Parathyroid adenoma (tissue), 2 donors: ENCODE data around the gene FAM186B.

ENCODE experiments used
- H2AFZ ChIP-seq: fragments of 300-600 bp; sonication (generic); one replicate; pipeline ENCODE4 v1.7.0; 2017; ENCODE audit warnings: antibody characterized with exemption, mild to moderate bottlenecking
- H3K27ac ChIP-seq: fragments of 300-600 bp; sonication (generic); one replicate; pipeline ENCODE4 v1.7.0; 2017
- H3K27me3 ChIP-seq: fragments of 300-600 bp; sonication (generic); one replicate; pipeline ENCODE4 v1.7.0; 2017; ENCODE audit warnings: low read length; ENCODE audit not compliant: control insufficient read depth, insufficient read depth
- H3K36me3 ChIP-seq: fragments of 300-600 bp; sonication (generic); one replicate; pipeline ENCODE4 v1.7.0; 2017; ENCODE audit warnings: low read length; ENCODE audit not compliant: control insufficient read depth, insufficient read depth
- H3K4me1 ChIP-seq: fragments of 300-600 bp; sonication (generic); one replicate; pipeline ENCODE4 v1.7.0; 2017; ENCODE audit warnings: control low read depth
- H3K4me2 ChIP-seq: fragments of 300-600 bp; sonication (generic); one replicate; pipeline ENCODE4 v1.7.0; 2017; ENCODE audit warnings: low read length
- H3K4me3 ChIP-seq: fragments of 300-600 bp; sonication (generic); one replicate; pipeline ENCODE4 v1.7.0; 2017; ENCODE audit warnings: low read depth, low read length
- H3K79me2 ChIP-seq: fragments of 300-600 bp; sonication (generic); one replicate; pipeline ENCODE4 v1.7.0; 2017; ENCODE audit warnings: control low read depth
- H3K9ac ChIP-seq: fragments of 300-600 bp; sonication (generic); one replicate; pipeline ENCODE4 v1.7.0; 2017; ENCODE audit warnings: mild to moderate bottlenecking
- H3K9me3 ChIP-seq: fragments of 300-600 bp; sonication (generic); one replicate; pipeline ENCODE4 v1.7.0; 2017; ENCODE audit warnings: low read length; ENCODE audit not compliant: control insufficient read depth
- TF ChIP-seq, protein P1 (sequence below): fragments of 300-600 bp; sonication (generic); IDR thresholded peaks from one replicate; pipeline ENCODE4 v1.7.0; 2017; ENCODE audit warnings: antibody characterized with exemption, mild to moderate bottlenecking
- donor health status: primary hyperparathyroidism.

The FAM186B gene

DNA sequence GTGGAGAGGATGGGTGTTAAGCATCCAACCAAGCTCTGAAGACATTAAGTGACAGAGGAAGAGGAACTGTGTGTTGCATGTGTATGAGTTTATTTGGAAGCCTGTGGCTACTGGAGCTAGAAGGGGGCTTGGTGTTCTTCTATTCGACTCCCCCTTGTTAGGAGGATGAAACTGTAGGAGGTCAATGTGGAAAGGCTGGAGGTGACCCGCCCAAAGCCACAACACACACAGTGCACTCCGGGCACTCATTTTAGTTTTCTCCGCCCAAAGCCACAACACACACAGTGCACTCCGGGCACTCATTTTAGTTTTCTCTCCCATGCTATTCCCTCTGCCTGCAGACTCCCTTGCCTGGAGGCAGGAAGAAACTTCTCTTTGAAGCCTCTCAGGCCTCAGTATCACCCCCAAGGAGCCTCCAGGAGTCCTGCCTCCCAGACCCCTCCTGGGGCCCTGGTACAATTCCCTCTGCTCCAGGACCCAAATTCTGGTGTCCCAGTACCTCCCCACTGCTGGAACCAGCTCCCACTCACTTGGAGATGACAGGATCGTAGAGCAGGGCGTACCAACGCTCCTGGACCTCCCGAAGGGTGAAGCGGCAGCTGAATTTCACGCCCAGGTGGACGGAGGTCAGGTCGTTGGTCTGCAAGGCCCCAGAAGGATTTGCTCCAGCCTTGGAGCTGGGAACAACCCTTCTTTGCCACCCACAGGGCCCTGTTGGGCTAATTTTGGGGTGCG lies 41.3 kb downstream of the FAM186B start:
- Histone ChIP-seq H3K9me3 (no peaks in the 10 kb centered on the region), H3K4me3 (no peak overlapping the region), H3K27ac (no peak overlapping the region), H3K36me3 (no peaks in the 10 kb centered on the region), H3K4me1 (peaks cover 12% of the 10 kb centered on the region), H3K79me2 (peaks cover 3% of the 10 kb centered on the region), H3K9ac (no peak overlapping the region), H2AFZ (no peak overlapping the region), H3K27me3 (no peaks in the 10 kb centered on the region), H3K4me2 (no peak overlapping the region)
- TF ChIP-seq, protein P1, sequence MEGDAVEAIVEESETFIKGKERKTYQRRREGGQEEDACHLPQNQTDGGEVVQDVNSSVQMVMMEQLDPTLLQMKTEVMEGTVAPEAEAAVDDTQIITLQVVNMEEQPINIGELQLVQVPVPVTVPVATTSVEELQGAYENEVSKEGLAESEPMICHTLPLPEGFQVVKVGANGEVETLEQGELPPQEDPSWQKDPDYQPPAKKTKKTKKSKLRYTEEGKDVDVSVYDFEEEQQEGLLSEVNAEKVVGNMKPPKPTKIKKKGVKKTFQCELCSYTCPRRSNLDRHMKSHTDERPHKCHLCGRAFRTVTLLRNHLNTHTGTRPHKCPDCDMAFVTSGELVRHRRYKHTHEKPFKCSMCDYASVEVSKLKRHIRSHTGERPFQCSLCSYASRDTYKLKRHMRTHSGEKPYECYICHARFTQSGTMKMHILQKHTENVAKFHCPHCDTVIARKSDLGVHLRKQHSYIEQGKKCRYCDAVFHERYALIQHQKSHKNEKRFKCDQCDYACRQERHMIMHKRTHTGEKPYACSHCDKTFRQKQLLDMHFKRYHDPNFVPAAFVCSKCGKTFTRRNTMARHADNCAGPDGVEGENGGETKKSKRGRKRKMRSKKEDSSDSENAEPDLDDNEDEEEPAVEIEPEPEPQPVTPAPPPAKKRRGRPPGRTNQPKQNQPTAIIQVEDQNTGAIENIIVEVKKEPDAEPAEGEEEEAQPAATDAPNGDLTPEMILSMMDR: no peak

DNA sequence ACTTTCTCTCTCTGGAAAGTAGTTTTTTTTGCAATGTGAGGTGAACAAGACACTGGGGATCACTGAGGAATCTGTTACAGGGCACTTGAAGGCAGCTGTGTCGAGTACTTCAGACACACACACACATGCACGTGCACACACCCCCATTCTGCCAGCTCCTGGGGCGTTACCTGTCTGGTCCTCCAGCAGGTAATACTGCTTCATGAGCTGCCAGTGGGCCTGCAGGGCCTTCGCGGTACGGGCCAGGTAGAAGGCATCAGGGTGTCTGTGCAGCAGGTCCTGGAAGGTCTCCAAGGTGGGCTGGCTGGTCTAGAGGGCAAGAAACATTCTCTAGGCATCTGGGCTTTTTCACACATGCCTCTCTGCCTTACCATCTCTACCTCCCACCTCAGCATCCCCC lies 42.6 kb downstream of the FAM186B start:
- Histone ChIP-seq H3K27ac (no peak overlapping the region), H3K9ac (no peak overlapping the region), H2AFZ (no peak overlapping the region), H3K27me3 (no peaks in the 10 kb centered on the region), H3K79me2 (no peaks in the 10 kb centered on the region), H3K4me3 (no peak overlapping the region), H3K36me3 (no peaks in the 10 kb centered on the region), H3K4me2 (no peak overlapping the region), H3K4me1 (peaks cover 12% of the 10 kb centered on the region), H3K9me3 (no peaks in the 10 kb centered on the region)
- TF ChIP-seq, protein P1: no peak

DNA sequence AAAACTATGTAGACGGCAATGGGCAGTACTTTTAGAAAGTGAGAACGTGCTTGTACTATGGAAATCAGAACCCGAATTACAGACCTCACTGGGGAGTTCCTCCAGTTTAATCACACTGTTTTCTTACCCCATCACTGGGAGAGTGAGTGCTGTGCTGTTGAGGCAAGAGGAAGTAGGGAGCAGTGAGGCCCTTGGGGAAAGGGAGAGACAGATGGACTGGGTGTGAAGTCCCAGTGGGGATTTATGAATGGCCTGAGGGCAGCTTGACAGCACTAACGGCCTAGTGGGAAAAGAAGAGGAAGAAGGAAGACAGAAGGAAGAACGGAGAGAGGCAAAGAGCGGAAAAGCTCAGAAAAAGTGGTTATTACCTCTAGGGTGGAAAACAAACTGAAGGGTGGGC lies 43.2 kb downstream of the FAM186B start:
- H3K36me3 ChIP-seq: no peaks in the 10 kb centered on the region
- H3K79me2 ChIP-seq: no peaks in the 10 kb centered on the region
- H3K4me3 ChIP-seq: no peak overlapping the region
- no peak overlapping the region for H2AFZ ChIP-seq
- H3K4me2 ChIP-seq: no peak overlapping the region
- H3K9ac ChIP-seq: no peak overlapping the region
- no peaks in the 10 kb centered on the region for H3K27me3 ChIP-seq
- no peaks in the 10 kb centered on the region for H3K9me3 ChIP-seq
- TF ChIP-seq, protein P1: no peak
- H3K4me1 ChIP-seq: peaks cover 11% of the 10 kb centered on the region
- H3K27ac ChIP-seq: no peak overlapping the region

DNA sequence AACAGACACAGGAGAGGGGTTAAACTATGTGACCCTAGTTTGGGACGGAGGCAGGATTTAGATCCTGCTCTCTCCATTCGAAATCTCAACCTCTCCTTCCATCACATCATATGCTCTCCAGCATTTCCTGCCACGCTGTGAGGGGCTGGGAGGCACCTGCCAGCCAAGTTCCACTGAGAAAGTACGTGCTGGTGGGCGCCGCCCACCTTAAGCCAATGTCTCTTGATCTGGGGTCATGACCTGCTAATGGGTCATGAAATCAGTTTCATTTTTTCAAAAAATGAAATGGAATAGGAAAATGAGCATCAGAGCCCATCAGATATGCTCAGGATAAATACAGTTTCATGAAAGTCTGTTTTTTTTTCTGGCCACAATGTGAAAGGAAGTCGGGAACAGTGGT lies 44.7 kb downstream of the FAM186B start:
- H2AFZ ChIP-seq: no peak overlapping the region
- H3K4me1 ChIP-seq: no peaks in the 10 kb centered on the region
- H3K9ac ChIP-seq: no peak overlapping the region
- TF ChIP-seq, protein P1: no peak
- H3K27ac ChIP-seq: no peak overlapping the region
- no peaks in the 10 kb centered on the region for H3K9me3 ChIP-seq
- no peak overlapping the region for H3K4me2 ChIP-seq
- no peaks in the 10 kb centered on the region for H3K79me2 ChIP-seq
- H3K27me3 ChIP-seq: no peaks in the 10 kb centered on the region
- H3K36me3 ChIP-seq: no peaks in the 10 kb centered on the region
- no peak overlapping the region for H3K4me3 ChIP-seq

DNA sequence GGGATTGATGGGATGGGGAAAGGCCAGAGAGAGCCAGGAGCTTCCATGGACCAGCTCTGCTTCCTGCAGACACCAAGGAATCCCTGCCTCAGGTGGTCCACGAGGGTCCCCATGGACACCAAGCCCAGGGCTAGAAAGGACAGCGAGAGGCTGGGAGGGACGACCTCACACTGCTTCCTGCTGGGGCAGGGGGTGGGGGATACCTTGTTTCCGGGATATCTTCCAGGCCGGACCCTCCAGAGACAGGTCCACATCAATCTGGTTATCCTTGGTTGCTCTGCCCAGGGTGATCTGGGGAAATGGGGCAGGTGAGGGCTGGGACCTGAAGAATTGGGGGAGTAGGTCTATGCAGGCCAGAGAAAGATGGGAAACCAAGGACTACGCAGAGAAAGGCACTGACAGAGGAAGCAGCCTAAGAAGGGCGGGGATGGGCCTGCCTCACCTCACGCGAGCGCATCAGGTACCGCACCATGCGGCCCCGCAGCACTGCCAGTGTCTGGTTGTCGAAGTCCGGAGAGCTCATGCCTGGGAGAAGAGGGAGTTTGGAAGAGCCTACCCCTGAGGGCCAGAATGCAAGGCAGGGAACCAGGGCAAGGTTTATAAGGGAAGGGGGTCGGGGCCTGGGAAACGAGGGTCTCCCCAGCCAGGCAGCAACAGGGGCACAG lies 46.3 kb downstream of the FAM186B start:
- H2AFZ ChIP-seq: no peak overlapping the region
- TF ChIP-seq, protein P1: no peak
- H3K9ac ChIP-seq: no peak overlapping the region
- no peak overlapping the region for H3K4me3 ChIP-seq
- H3K79me2 ChIP-seq: no peaks in the 10 kb centered on the region
- H3K36me3 ChIP-seq: no peaks in the 10 kb centered on the region
- H3K4me1 ChIP-seq: no peaks in the 10 kb centered on the region
- H3K4me2 ChIP-seq: no peak overlapping the region
- no peak overlapping the region for H3K27ac ChIP-seq
- no peaks in the 10 kb centered on the region for H3K27me3 ChIP-seq
- no peaks in the 10 kb centered on the region for H3K9me3 ChIP-seq
